HCT116 (cell line): ENCODE data around the gene MTFR1L.

Experiments used
- CTCF ChIP-seq, 3 experiments: fragments of 200-600 bp in 1 of 3; sonication (generic) in 1 of 3; IDR thresholded peaks in 2 of 3; conservative IDR thresholded peaks in 1 of 3; 2 replicates each; pipeline ENCODE4 v1.5.1; 2012 to 2017; ENCODE audit warnings: low read depth in 2 of 3, low read length in 2 of 3, antibody characterized with exemption in 1 of 3, borderline replicate concordance in 1 of 3, control low read depth in 1 of 3, mild to moderate bottlenecking in 1 of 3, mixed read lengths in 1 of 3, mixed run types in 1 of 3, moderate library complexity in 1 of 3; ENCODE audit not compliant: insufficient read depth in 1 of 3
- FOSL1 ChIP-seq: IDR thresholded peaks from 2 replicates; pipeline ENCODE4 v1.6.1; 2012; ENCODE audit warnings: low read depth
- ZNF274 ChIP-seq: fragments of 200-500 bp; sonication (Bioruptor generic); IDR thresholded peaks from 2 replicates; pipeline ENCODE4 v1.6.1; 2014; ENCODE audit warnings: mild to moderate bottlenecking, low read depth, low read length, inconsistent platforms

DNA sequence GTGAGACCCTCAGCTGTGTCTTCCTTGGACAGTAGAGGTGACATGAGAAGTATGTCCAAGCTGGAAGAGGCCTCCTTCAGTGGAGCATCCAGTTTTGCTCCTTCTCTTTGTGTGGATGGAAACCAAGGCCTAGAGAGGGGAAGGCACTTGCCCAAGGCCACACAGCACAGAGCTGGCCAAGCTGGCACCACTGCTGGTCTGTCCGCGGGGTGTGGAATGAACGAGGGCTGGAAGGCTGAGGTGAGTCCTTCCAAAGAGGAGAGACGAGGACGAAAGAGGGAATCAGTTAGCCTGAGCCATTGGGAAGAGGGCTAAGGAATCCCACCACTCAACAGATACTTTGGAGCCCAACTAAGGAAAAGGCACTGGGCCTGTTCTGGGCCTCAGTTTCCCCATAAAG is 47.6 kb upstream of the MTFR1L start:
- TF ChIP-seq CTCF (IDR thresholded peaks at IDR 0.05 in 2 of 3, conservative IDR thresholded peaks at IDR 0.05 in 1 of 3; ENCODE audit: borderline replicate concordance in 1 of 3, insufficient read depth in 1 of 3, low read depth in 2 of 3, low read length in 2 of 3) (no peak), ZNF274 (no peak), FOSL1 (no peak)
